Stimulated activated CD4-positive, alpha-beta T cell treated with anti-CD3 and anti-CD28 coated beads, Interleukin-15, amount 100 ng/mL, for 1 hour (primary cell): ENCODE results near the gene SCUBE1.
A peak's percentile ranks its signal among the peaks of the same experiment; 100 is the strongest.

Source experiments
- DNase-seq, 2 donors: peaks; one replicate each; pipeline ENCODE4 v3.0.0-alpha.2; 2020; ENCODE audit warnings: low read depth in 1 of 2, low spot score in 1 of 2

The SCUBE1 gene

DNA sequence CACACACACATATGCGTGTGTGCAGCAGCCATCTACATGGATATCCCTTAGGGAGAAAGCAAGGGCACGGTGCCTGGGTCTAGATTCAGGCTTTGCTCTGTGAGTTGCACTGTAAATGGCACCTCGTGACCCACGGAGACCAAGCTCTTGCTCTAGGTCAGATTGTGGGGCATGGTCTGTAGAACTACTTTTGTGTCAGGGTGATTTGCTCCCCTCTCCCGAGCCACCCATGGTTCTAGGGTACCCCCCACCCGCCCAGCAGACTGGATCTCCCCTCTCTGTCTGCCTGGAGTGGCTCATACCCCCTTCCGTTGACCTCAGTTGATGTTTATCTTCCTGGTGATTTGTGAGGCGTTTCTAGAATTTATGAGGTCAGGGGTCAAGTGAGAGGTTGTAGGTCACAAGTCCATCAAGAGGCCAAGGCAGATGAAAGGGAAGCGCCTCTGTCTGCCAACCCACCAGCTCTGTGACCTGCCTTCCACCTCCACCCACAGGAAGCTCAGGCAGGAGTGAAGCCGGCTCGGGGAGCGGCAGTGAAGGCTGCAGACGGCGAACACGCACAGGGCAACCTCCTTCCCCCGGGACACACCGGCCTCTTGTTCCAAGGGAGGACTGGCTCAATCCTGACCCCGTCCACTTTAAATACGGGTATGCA is 80.1 kb downstream of the SCUBE1 start:
- peak in 1 of 2 donors; percentile 9 for DNase-seq

- no peak for DNase-seq
These were observed 82.6 kb downstream of the SCUBE1 start for GRCh38 chr22:43260331-43261231.

DNA sequence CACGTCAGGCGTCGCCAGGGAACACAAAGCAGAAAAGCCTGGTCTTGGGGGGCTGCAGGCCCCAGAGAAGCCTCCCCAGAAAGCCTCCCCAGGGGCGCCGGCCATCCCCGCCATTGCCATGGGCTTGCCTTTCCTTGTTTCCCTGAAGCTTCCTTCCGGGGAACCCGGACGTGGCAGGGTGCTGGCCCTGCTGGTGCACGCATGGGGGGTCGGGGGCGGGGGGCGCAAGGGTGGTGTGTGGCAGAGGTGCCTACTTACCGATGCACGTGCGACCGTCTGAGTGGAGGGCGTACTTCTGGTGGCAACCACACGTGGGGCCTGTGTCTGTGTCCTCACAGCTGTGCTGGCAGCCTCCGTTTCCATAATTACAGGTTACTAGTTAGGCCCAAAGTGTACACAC is 85.2 kb downstream of the SCUBE1 start:
- DNase-seq, result no peak

- DNase-seq, result no peak
These were observed 85.6 kb downstream of the SCUBE1 start for GRCh38 chr22:43257549-43257948.

DNA sequence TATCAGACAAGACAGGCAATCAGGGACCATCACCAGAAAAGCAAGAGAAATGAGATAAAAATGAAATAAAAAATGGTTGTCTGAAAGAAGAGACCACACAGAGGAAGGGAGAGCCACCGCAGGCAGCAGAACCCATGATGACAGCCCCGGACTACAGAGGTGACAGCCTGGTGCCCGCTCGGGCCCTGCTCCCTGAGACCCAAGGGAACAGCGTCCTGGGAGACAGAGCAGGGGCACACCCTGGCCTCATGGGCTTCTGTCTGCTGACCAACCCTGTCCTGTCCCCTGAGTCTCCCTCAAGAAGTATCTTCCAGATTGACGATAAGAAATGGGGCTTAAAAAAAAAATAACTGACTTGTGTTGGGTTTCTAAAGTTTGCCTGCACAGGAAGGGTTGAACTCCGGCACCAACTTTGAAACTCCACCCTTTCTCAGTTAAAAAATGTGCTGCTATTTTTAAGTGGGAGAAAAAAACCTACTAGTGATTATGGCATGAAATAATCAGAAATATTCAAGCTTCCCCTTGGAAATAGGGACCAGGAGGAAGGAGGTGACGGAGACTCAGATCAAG is 86.1 kb downstream of the SCUBE1 start:
- no peak for DNase-seq

DNA sequence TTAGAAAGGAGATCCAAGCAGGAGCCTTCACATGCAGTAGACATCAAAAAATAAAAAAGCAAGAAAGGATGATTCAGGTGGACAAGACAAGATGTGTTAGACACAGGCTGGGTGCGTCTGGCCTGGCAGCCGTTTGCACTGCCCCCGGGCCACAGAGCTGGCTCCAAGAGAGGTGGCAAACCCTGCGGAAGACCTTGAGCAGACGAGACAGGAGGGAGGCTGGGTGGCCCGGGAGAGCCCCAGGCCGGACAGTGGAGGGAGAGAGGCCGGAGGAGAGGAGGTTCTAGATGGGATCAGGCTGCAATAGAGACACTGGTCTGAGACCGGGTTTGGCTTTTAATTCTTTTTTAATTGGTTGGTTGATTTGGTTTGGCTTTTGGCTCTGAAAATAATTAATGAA is 86.6 kb downstream of the SCUBE1 start:
- DNase-seq, result no peak

GRCh38 chr22:43255299-43255698 is 87.9 kb downstream of the SCUBE1 start:
- DNase-seq, result no peak

DNA sequence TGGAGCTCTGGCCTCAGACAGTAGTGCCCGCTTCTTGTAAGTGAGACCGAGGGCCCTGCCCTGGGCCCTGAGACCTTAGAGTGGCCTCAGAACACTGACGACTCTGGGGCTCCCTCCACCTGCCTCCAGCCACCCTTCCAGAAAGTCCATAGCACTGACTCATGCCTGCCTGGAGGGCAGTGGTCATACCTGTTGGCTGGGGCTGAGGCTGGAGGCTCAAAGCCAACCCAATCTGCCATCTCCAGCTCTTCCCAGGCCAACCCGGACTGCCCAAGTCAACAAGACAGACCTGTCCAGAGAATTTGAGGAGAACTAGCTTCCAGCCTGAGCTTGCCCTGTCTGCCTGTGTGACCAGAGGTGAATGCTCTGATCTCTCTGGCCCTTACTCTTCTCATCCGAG is 89.3 kb downstream of the SCUBE1 start:
- no peak for DNase-seq

DNA sequence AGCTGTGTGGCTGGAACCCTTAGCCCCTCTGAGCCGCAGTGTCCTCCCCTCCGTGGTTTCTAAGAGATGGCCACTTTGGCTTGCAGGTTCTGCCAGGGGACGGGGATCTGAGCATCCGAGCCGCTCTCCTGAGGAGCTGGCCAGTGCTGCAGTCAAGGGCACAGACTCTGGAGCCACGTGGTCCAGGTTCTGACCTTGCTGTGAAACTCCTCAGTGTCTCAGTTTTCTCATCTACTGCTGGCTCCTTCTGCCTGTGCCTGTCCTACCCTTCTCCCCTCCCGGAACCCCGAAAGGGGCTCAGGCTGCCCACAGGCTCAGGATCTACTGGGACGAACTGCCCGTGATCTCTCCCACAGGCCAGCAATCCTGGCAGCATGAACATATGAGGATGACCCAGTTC is 90.9 kb downstream of the SCUBE1 start:
- DNase-seq, result no peak

DNA sequence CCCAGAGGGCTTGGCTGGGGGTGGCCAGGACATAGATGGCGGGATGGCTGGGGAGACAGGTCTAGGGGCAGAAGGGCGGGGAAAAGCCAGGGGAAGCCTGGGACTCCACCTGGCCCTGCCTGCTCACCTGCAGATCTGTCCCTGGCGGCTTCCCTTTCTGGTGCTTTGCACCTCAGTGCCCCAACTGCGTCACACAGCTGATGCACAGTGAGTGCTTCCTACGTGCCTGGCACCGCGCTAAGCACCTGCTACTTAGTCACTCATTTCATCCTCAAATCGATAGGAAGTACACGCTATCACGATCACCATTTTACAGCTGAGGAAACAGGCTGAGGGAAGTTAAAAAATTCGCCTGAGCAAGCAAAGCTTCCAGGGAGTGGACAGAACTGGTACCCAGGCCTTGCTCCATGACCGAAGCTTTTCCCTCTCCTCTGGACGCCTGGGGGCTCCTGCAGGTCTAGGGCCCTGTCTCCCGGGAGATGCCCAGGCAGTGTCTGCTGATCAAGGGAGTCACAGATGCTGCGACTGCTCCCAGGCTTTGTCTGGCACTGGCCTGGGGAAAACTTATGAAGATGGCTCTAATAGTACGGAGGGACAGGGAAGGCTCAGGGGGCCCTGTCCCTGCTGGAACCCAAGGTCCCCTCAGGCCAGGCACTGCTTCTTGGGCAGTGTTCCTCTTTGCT is 93.2 kb downstream of the SCUBE1 start:
- no peak for DNase-seq

DNA sequence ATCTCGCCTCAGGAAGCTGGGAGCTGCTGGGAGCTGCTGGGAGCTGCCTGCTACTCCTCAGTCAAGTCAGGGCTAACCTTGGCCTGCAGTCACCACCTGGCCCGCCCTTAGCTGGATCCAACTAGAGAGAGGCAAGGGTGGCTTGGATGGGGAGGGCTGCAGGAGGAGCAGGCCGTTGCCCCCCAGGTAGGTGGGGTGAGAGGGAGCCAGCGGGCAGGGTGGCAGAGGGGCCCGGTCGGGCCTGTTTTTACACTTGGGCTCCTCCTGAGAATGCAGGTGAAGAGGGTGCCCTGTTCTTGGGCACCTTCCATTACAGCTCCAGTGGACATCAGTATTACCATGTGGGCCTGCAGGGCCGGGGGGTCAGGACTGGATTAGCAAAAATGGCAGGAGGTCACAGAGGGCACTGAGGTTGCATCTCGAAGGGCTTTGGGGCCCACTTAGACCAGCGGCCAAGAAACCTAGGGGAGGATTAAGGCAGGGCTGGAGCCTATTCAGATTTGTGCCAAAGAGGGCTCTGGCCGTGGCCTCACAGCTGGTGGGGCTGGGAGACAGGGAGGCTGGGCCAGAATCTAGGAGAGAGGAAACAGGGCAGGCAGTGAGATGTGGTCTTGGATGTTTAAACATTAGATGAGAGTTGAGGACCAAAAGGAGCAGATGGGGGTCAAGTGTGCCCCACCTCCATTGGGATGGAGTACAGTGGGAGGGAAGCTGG is 95.5 kb downstream of the SCUBE1 start:
- no peak for DNase-seq

GRCh38 chr22:43246188-43246587 is 97.0 kb downstream of the SCUBE1 start:
- no peak for DNase-seq

- no peak for DNase-seq
These were observed 97.5 kb downstream of the SCUBE1 start for GRCh38 chr22:43245717-43246116.

GRCh38 chr22:43244803-43245527 is 98.2 kb downstream of the SCUBE1 start:
- DNase-seq, result no peak

DNA sequence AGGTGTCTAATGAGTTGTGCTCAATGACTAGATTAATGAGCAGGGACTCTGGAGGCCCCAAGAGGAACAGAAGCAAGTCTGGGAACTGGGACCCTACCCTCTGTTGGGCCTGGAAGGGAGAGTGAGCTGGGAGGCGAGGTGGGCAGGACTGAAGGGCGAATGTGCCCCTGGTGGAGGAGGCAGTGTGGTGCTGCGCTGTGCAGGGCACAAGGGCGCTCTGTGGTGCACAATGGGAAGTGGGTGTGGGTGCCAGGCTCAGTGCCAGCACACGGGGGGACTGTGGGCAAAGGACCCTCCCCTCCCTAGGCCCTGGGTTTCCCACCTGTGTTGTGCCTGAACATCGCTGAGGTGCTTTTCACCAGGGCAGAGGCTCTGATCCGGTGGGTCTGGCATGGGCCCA is 98.8 kb downstream of the SCUBE1 start:
- no peak for DNase-seq

DNA sequence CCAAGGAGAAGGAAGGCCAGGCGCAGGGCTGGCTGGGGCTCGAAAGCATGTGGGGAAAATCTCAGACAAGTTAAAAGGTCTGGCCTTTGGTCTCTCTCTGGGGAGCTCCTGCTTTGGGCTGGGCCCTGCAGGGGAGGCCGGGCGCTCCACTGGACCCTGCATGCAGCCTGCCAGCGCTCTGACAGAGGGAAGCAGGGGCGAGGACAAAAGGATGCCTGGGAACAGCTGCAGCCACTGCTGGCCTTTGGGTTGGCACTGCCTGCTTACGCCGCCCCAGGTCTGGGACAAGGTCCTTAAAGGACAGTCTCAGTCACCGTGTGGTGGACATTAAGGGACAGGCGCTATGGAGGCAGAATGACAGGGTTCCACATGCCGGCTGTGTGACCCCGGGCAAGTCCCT is 99.8 kb downstream of the SCUBE1 start:
- no peak for DNase-seq

- no peak for DNase-seq
These were observed 100.5 kb downstream of the SCUBE1 start for GRCh38 chr22:43242627-43243026.

- no peak for DNase-seq
These were observed 101.3 kb downstream of the SCUBE1 start for GRCh38 chr22:43241699-43242386.

GRCh38 chr22:43241138-43241597 is 102.0 kb downstream of the SCUBE1 start:
- DNase-seq, result no peak

DNA sequence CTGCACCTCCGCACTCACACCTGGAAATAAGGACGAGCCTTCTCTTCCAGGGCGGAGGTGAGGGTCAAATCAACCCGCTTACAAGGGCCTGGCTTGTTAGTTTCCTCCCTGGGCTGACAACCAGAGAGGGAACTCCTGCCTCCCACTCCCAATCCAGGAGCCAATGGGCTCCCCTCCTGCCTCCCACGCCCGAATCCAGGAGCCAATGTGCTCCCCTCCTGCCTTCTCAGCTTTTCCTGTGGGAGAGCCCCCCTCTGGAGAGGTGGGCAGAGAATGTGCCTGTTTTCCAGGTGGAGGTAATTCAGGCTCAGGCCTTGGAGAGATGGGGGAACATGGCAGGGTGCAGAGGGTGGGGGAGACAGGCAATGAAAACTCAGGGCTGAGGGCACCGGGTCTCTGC is 102.6 kb downstream of the SCUBE1 start:
- DNase-seq, result no peak
